Activated CD4-positive, alpha-beta T cell treated with anti-CD3 and anti-CD28 coated beads, Interleukin-2, amount 10 ng/mL, durations not matched to agents 7 days and 5 days (primary cell): ENCODE data around the gene EYA2. TPM values are rescaled to one million over a fixed set of nuclear protein-coding genes. Genes with fewer than 3 reads are reported as not detected.

Source experiments
- CTCF ChIA-PET: fragments of 350-600 bp; sonication (Branson Sonifier 250); formaldehyde crosslinking; loops from one replicate; lab custom pipeline; 2021; ENCODE audit warnings: antibody characterized with exemption; lab: Charles Lee
- POLR2A ChIA-PET: fragments of 350-600 bp; sonication (Branson Sonifier 250); formaldehyde crosslinking; loops from one replicate; lab custom pipeline; 2021; ENCODE audit warnings: antibody characterized with exemption; lab: Charles Lee
- DNase-seq: peaks from one replicate; pipeline ENCODE4 v3.0.0-alpha.2; 2020
- H3K27ac Mint-ChIP-seq: one replicate; pipeline ENCODE4 v1.8.0; 2021; ENCODE audit warnings: mild to moderate bottlenecking, moderate library complexity, mixed read lengths
- H3K27me3 Mint-ChIP-seq: one replicate; pipeline ENCODE4 v1.8.0; 2021; ENCODE audit warnings: mixed read lengths
- H3K36me3 Mint-ChIP-seq: one replicate; pipeline ENCODE4 v1.8.0; 2021; ENCODE audit warnings: low read depth, mixed read lengths
- H3K4me1 Mint-ChIP-seq: one replicate; pipeline ENCODE4 v1.8.0; 2021; ENCODE audit warnings: mixed read lengths
- H3K4me3 Mint-ChIP-seq: one replicate; pipeline ENCODE4 v1.8.0; 2021; ENCODE audit warnings: mild to moderate bottlenecking, moderate library complexity, mixed read lengths
- H3K9me3 Mint-ChIP-seq: one replicate; pipeline ENCODE4 v1.8.0; 2021; ENCODE audit warnings: mixed read lengths
- total RNA-seq, 2 experiments: library from RNA; stranded (reverse); gene quantifications; one replicate each; pipeline ENCODE4 v1.2.3, GENCODE V29; 2021

EYA2 gene
- total RNA-seq, 2 experiments from 2014 or later = not detected

DNA sequence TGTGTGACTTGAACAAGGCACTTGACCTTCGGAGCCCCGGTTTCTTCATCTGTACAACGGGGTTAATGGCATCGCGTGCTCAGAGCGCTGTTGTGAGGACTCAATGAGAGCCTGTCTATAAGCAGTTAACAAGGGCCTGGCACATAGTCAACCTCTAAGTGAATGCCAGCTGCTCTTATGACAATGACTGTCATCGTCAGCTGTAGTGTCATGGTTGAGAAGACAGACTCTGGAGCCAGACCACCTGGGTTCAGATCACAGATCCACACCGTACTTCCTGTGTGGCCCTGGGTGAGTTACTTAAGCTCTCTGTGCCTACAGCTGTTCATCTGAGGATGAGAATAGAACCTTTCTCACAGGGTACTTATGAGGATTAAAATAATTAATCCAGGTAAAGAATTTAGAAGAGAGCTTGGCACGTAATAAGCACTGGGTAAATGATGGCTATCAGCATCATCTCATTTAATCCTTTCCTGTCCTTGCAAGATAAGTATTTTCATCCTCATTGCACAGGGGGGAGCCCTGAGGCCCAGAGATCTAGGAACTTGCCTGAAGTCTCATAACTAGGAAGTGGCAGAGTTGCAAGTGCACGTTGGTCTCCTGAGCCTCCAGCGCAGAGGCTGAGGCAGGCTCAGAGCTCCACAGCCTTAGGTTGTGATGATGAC is 105.3 kb downstream of the EYA2 start:
- H3K9me3 Mint-ChIP-seq = peaks cover 3% of the 10 kb centered on the region

GRCh38 chr20:47003223-47003622 is 108.6 kb downstream of the EYA2 start:
- POLR2A ChIA-PET = no interaction called here
- Mint-ChIP-seq H3K4me1 (peaks cover 15% of the 10 kb centered on the region), H3K27me3 (peaks cover 45% of the 10 kb centered on the region), H3K9me3 (peaks cover 3% of the 10 kb centered on the region), H3K27ac (no peak overlapping the region), H3K36me3 (no peaks in the 10 kb centered on the region), H3K4me3 (no peak overlapping the region)
- DNase-seq = peak; percentile 15
- CTCF ChIA-PET = no interaction called here

More for the DNA sequence above, 105.3 kb downstream of the EYA2 start:
- H3K27ac Mint-ChIP-seq = no peak overlapping the region
- POLR2A ChIA-PET = no interaction called here
- peaks cover 52% of the 10 kb centered on the region for H3K27me3 Mint-ChIP-seq
- H3K4me1 Mint-ChIP-seq = peaks cover 25% of the 10 kb centered on the region
- H3K4me3 Mint-ChIP-seq = no peak overlapping the region
- DNase-seq = no peak
- H3K36me3 Mint-ChIP-seq = no peaks in the 10 kb centered on the region
- CTCF ChIA-PET = no interaction called here

DNA sequence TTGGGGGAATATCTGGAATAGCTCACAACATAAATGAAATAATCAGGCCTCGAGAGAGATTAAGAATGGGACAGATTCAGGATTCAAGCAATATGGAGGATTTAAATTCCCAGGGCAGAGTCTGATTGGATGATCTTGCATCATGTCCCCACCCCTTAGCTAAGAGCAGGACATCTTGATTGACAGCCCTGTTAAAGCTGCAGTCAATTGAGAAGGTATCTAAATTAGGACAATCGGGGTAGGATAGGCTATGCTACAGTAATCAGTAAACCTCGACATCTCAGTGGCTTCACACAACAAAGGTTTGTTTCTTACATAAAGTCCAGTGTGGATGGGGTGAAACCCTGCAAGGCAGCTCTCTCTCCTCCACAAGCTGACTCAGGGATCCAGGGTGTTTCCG is 109.5 kb downstream of the EYA2 start:
- Mint-ChIP-seq H3K27ac (no peak overlapping the region), H3K4me1 (peaks cover 8% of the 10 kb centered on the region), H3K9me3 (peaks cover 3% of the 10 kb centered on the region), H3K27me3 (peaks cover 38% of the 10 kb centered on the region), H3K4me3 (no peak overlapping the region), H3K36me3 (no peaks in the 10 kb centered on the region)
- POLR2A ChIA-PET = no interaction called here
- no peak for DNase-seq
- CTCF ChIA-PET = no interaction called here

DNA sequence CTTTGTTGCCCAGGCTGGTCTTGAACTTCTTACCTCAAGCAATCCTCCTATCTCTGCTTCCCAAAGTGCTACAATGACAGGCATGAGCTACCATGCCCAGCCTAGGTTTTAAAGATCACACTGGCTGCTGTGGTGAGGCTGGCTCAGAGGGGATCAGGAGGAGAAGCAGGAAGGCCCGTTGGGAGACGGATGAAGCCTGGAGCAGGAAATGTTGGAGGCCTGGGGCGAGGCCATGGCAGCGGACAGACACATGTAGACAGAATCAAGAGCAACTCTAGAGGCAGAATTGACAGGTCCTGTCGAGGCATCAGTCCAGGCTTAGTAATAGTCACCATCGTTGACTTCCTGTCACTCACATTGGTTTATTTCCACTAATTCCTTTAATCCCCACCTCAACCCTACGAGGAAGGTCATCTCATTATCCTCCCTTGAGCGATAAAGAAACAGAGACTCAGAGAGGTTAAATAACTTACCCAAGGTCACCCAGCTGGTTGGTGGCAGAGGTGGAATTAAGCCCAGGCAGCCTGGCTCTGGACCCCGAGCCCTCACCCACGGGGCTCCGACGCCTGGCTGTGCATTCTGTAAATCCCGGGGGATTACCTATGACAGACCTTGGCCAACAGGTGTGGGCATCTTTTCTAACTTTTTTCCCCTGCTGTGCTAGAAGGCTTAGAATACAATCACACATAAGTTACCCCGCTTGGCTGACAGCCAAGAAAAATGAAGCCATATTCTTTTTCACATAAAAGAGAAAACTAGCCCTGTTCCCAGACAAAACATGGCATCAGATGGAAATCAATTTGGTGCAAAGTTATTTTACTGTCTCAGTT is 113.4 kb downstream of the EYA2 start:
- peaks cover 14% of the 10 kb centered on the region for H3K4me1 Mint-ChIP-seq
- ChIA-PET POLR2A (no interaction called here), CTCF (no interaction called here)
- peaks cover 27% of the 10 kb centered on the region for H3K27me3 Mint-ChIP-seq
- no peak overlapping the region for H3K27ac Mint-ChIP-seq
- H3K36me3 Mint-ChIP-seq = no peaks in the 10 kb centered on the region
- no peak for DNase-seq
- no peak overlapping the region for H3K4me3 Mint-ChIP-seq
- peaks cover 3% of the 10 kb centered on the region for H3K9me3 Mint-ChIP-seq

DNA sequence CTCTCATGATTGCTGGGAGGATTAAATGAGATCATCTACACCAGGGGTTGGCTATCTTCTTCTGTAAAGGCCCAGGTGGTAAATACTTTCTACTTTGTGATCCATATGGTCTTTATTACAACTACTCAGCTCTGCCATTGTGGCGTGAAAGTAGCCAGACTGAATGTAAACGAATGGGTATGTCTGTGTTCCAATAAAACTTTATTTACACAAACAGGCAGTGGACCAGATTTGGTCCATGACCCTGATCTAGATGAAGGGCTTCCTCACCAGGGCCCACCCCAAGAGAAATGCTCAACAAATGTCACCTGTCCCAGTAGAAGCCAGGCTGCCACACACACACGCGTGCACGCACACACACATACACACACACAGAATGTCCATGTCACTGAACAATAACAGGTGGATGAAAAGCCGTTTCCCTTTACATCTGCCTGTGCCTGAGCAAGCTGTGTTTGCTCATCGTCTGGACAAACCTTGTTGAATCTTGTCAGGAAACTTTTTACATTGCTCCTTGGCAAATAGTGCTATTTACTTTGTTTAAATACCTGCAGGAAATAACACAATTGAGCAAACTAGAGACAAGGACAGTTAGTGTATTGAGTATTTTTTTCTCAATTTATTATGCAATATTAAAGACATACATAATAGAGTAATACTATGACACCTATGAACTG is 114.3 kb downstream of the EYA2 start:
- DNase-seq = no peak
- H3K4me1 Mint-ChIP-seq = peaks cover 7% of the 10 kb centered on the region
- ChIA-PET CTCF (no interaction called here), POLR2A (no interaction called here)
- H3K36me3 Mint-ChIP-seq = no peaks in the 10 kb centered on the region
- H3K27me3 Mint-ChIP-seq = peaks cover 24% of the 10 kb centered on the region
- no peak overlapping the region for H3K4me3 Mint-ChIP-seq
- peaks cover 2% of the 10 kb centered on the region for H3K9me3 Mint-ChIP-seq
- no peak overlapping the region for H3K27ac Mint-ChIP-seq

DNA sequence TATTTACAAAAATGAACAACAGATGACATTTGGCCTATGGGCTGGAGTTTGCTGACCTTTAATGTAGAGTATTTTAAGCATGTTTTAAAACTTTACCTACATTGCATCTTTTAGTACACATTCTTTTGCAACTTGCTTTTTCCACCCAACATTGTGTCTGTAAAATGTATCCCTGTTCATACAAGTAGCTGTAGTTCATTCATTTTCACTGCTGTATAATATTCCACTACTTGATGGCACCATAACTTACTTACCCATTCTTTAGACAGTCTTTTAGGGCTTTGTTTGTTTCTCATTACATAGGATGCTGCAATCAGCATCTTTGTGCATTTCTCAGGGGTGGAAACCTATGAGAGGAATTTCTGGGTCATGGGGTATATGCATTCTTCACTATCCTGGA is 115.1 kb downstream of the EYA2 start:
- no peaks in the 10 kb centered on the region for H3K36me3 Mint-ChIP-seq
- ChIA-PET POLR2A (no interaction called here), CTCF (no interaction called here)
- DNase-seq = no peak
- peaks cover 20% of the 10 kb centered on the region for H3K27me3 Mint-ChIP-seq
- peaks cover 7% of the 10 kb centered on the region for H3K4me1 Mint-ChIP-seq
- H3K4me3 Mint-ChIP-seq = no peak overlapping the region
- H3K9me3 Mint-ChIP-seq = no peaks in the 10 kb centered on the region
- H3K27ac Mint-ChIP-seq = no peak overlapping the region

DNA sequence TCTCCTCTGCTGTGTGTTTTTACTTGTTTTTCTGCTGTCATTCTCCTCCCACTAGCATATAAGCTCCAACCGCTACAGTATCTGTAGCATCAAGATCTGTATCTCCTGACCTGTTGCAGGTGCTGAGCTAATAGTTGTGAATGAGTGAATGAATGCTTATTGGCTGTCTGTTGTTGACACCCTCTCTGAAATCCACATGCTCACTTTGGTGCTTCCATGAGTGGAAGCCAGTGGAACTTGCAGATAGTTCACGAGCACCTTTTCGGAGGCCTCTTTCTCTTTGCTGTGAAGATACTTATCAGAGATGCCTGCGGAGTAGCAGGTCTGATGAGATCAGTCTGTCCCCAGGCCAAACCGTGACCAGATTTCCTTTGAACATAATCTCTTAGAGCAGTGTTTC is 117.3 kb downstream of the EYA2 start:
- Mint-ChIP-seq H3K36me3 (no peaks in the 10 kb centered on the region), H3K27me3 (peaks cover 24% of the 10 kb centered on the region), H3K4me1 (peaks cover 7% of the 10 kb centered on the region), H3K9me3 (no peaks in the 10 kb centered on the region), H3K27ac (no peak overlapping the region), H3K4me3 (no peak overlapping the region)
- ChIA-PET POLR2A (no interaction called here), CTCF (no interaction called here)
- DNase-seq = no peak

DNA sequence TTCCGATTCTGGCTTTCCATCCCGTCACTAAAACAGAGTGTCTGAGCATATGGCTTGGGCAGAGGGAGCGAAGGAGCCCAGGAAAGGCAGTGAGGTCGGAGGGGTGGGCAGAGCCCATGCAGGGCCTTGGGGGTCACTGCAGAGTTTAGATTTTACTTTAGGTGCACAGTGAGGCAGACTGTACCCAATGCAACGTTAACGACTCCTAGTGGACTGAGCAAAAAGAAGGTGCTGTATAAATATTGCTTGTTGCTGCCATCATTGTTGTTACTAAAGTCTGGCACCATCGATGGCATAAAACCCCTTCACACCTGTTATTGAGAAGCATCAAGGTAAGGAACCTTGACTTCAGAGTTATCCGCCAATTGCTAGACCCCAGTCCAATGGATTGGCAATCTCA is 119.0 kb downstream of the EYA2 start:
- H3K9me3 Mint-ChIP-seq = no peaks in the 10 kb centered on the region
- CTCF ChIA-PET = no interaction called here
- H3K4me1 Mint-ChIP-seq = peaks cover 7% of the 10 kb centered on the region
- POLR2A ChIA-PET = no interaction called here
- DNase-seq = no peak
- peaks cover 24% of the 10 kb centered on the region for H3K27me3 Mint-ChIP-seq
- H3K36me3 Mint-ChIP-seq = no peaks in the 10 kb centered on the region
- no peak overlapping the region for H3K4me3 Mint-ChIP-seq
- no peak overlapping the region for H3K27ac Mint-ChIP-seq

GRCh38 chr20:47016068-47016664 is 121.5 kb downstream of the EYA2 start:
- H3K27ac Mint-ChIP-seq = no peak overlapping the region
- POLR2A ChIA-PET = no interaction called here
- H3K9me3 Mint-ChIP-seq = no peaks in the 10 kb centered on the region
- no peak for DNase-seq
- no peak overlapping the region for H3K4me3 Mint-ChIP-seq
- H3K36me3 Mint-ChIP-seq = no peaks in the 10 kb centered on the region
- CTCF ChIA-PET = interaction anchor here (1.6 kb wide), 1 partner anchor 13 kb away, joined by 3 read pairs; no protein-coding TSS in a partner anchor
- peaks cover 7% of the 10 kb centered on the region for H3K4me1 Mint-ChIP-seq
- H3K27me3 Mint-ChIP-seq = peaks cover 31% of the 10 kb centered on the region

- Mint-ChIP-seq H3K27me3 (peaks cover 22% of the 10 kb centered on the region), H3K4me3 (no peak overlapping the region), H3K4me1 (no peaks in the 10 kb centered on the region), H3K9me3 (no peaks in the 10 kb centered on the region), H3K27ac (no peak overlapping the region), H3K36me3 (no peaks in the 10 kb centered on the region)
- no peak for DNase-seq
- POLR2A ChIA-PET = no interaction called here
- CTCF ChIA-PET = no interaction called here
Measured at GRCh38 chr20:47018381-47018780, 123.7 kb downstream of the EYA2 start.

- Mint-ChIP-seq H3K27me3 (peaks cover 29% of the 10 kb centered on the region), H3K4me3 (no peak overlapping the region), H3K4me1 (no peaks in the 10 kb centered on the region), H3K27ac (no peak overlapping the region), H3K36me3 (no peaks in the 10 kb centered on the region), H3K9me3 (no peaks in the 10 kb centered on the region)
- POLR2A ChIA-PET = interaction anchor here (0.6 kb wide), 1 partner anchor 87 kb away, joined by 3 read pairs; no protein-coding TSS in a partner anchor
- CTCF ChIA-PET = no interaction called here
- no peak for DNase-seq
Measured at GRCh38 chr20:47019121-47019824, 124.6 kb downstream of the EYA2 start.

DNA sequence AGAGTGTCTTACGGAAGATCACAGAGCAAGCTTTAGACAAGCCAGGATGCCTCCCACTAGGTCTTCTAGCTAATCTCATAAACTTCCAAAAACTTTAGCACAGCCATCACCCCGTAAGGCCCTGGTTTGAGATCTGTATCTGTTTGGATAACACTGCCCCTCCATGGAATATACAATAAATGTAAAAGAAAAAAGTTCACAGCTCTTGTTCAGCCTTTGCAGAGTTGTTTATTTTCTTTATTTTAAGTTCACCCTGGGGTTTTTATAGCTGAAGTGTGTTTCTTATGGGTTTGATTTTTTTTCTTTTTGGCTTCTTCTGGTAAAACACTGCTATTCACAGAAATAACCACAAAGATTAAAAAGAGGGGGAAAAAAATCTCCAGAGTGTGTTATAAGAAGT is 125.6 kb downstream of the EYA2 start:
- H3K27me3 Mint-ChIP-seq = peaks cover 34% of the 10 kb centered on the region

More for the DNA sequence above, 125.6 kb downstream of the EYA2 start:
- Mint-ChIP-seq H3K4me1 (no peaks in the 10 kb centered on the region), H3K36me3 (no peaks in the 10 kb centered on the region), H3K4me3 (no peak overlapping the region), H3K27ac (no peak overlapping the region), H3K9me3 (no peaks in the 10 kb centered on the region)
- CTCF ChIA-PET = interaction anchor here (0.6 kb wide), 1 partner anchor 20 kb away, joined by 3 read pairs; no protein-coding TSS in a partner anchor
- no peak for DNase-seq
- POLR2A ChIA-PET = no interaction called here
